ENCODE measurements around the gene EBLN1.

DNA sequence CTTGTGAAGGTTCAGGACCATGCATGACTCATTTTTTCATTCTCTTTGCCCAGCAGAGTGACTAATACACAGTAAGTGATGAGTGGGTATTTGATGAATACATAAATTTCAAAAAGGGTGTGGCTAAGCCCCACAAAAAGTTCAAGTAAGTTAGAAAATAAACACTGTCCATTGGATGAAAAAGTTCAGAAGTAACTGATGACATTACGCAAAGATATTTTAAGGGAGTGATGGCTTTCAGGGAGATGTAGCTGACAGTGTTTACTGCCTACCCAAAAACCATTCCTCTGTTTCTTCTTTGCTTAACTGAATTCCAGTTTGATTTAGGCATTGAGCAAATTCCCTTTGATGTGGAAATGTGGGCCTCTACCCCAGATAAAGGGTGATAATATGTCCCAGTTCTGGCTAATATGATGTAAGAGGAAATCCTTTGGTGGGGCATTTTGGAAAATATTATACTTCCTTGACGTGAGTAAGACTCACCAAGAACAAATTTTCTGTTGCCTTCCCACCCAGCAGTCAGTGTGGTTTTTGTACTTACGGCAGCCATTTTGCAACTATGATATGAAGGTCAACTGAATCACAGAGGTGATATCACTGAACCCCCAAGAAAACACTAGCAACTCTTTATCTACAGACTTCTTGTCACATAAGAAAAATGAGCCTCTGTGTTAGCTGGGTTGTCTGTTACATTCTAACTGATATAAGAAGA is 29.0 kb upstream of the EBLN1 start:
- TF ChIP-seq, protein P1, sequence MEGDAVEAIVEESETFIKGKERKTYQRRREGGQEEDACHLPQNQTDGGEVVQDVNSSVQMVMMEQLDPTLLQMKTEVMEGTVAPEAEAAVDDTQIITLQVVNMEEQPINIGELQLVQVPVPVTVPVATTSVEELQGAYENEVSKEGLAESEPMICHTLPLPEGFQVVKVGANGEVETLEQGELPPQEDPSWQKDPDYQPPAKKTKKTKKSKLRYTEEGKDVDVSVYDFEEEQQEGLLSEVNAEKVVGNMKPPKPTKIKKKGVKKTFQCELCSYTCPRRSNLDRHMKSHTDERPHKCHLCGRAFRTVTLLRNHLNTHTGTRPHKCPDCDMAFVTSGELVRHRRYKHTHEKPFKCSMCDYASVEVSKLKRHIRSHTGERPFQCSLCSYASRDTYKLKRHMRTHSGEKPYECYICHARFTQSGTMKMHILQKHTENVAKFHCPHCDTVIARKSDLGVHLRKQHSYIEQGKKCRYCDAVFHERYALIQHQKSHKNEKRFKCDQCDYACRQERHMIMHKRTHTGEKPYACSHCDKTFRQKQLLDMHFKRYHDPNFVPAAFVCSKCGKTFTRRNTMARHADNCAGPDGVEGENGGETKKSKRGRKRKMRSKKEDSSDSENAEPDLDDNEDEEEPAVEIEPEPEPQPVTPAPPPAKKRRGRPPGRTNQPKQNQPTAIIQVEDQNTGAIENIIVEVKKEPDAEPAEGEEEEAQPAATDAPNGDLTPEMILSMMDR (IDR thresholded peaks at IDR 0.05; ENCODE audit: insufficient read depth, low read length, poor library complexity, severe bottlenecking) = no peak
- no peak for TF ChIP-seq EZH2phosphoT487 (conservative IDR thresholded peaks at IDR 0.05; ENCODE audit: low read length)

All from SU-DHL-6 (cell line).